ENCODE data around the gene HMMR. TPM values are rescaled to one million over a fixed set of nuclear protein-coding genes. Genes with fewer than 3 reads are reported as not detected.

Gene HMMR
- total and polyA plus RNA-seq, 2 donors (not counting 1 experiment from before 2014, with no cell fraction given): 0.34 to 1.6 TPM

- H3K27me3 Mint-ChIP-seq: no peaks in the 10 kb centered on the region
- ChIA-PET CTCF (interaction anchor here (0.6 to 4.0 kb wide), 4 partner anchors 11 to 999 kb away, joined by 3 to 37 read pairs (median 4); partner anchors contain the start of genes HMMR and NUDCD2), POLR2A (interaction anchor here (0.7 to 4.0 kb wide), 4 partner anchors 32 to 411 kb away, joined by 3 to 40 read pairs (median 3); partner anchors contain the start of genes CCNG1, HMMR and NUDCD2)
- peaks cover 61% of the 10 kb centered on the region for H3K4me1 Mint-ChIP-seq
- H3K27ac Mint-ChIP-seq: peak within 1 kb of the TSS; percentile 98
- DNase-seq: peak; percentile 97
- H3K27ac ChIP-seq (ENCODE audit: low read length in 2 of 2): peak within 1 kb of the TSS; percentile 93 to 95
- H2AFZ ChIP-seq (ENCODE audit: insufficient read depth, low read depth, low read length, poor library complexity, severe bottlenecking): peak within 1 kb of the TSS; percentile 77
- no peaks in the 10 kb centered on the region for H3K27me3 ChIP-seq (replicated peaks in 1 of 4; ENCODE audit: control extremely low read depth in 1 of 4, control insufficient read depth in 3 of 4, insufficient read depth in 4 of 4, low read length in 3 of 4)
- peak; percentile 88 for ATAC-seq (ENCODE audit: low read depth)
- peaks cover 53% of the 10 kb centered on the region for H3K79me2 ChIP-seq (ENCODE audit: control insufficient read depth, insufficient read depth, low read length)
- H3K9me3 ChIP-seq (ENCODE audit: control extremely low read depth in 1 of 3, control insufficient read depth in 2 of 3, insufficient read depth in 1 of 3, low read length in 2 of 3): no peaks in the 10 kb centered on the region
- no peak for TF ChIP-seq EZH2 (IDR thresholded peaks at IDR 0.05; ENCODE audit: borderline replicate concordance, insufficient read depth, low read depth, low read length, poor library complexity, severe bottlenecking)
- peak; percentile 76 for TF ChIP-seq CTCF (IDR thresholded peaks at IDR 0.05)
- no peaks in the 10 kb centered on the region for H4K20me1 ChIP-seq (ENCODE audit: control insufficient read depth, insufficient read depth, low read length, poor library complexity, severe bottlenecking)
- peaks cover 0 to 4% of the 10 kb centered on the region in 2 experiments for H3K36me3 ChIP-seq (replicated peaks in 1 of 2; ENCODE audit: control extremely low read depth in 1 of 2, control insufficient read depth in 1 of 2, extremely low read depth in 1 of 2, insufficient read depth in 2 of 2, low read length in 1 of 2)
- no peaks in the 10 kb centered on the region for H3K9me3 Mint-ChIP-seq (ENCODE audit: insufficient read depth)
- H3K4me1 ChIP-seq (ENCODE audit: control insufficient read depth in 2 of 2, insufficient read depth in 2 of 2, low read length in 2 of 2): peaks cover 47 to 60% of the 10 kb centered on the region in 2 donors
- peak within 1 kb of the TSS; percentile 61 to 99 (median 83) for H3K4me3 ChIP-seq (ENCODE audit: control extremely low read depth in 1 of 5, extremely low read depth in 1 of 5, insufficient read depth in 1 of 5, low read depth in 2 of 5, low read length in 4 of 5)
- H3K4me2 ChIP-seq (replicated peaks; ENCODE audit: low read depth, low read length, poor library complexity, severe bottlenecking): peak within 1 kb of the TSS; percentile 80
- intact Hi-C loops (cut with micrococcal nuclease): loop anchor here (1.0 kb wide), 4 partner anchors 45 to 411 kb away; partner anchors contain the start of genes CCNG1, HMMR and NUDCD2
- H3K4me3 Mint-ChIP-seq: peak within 1 kb of the TSS; percentile 98
- peak within 1 kb of the TSS; percentile 88 for H3K9ac ChIP-seq (ENCODE audit: low read length)
- WGBS (ENCODE audit: insufficient coverage): under 1% methylated on average over 61 of the region's 64 CpGs
Observed at GRCh38 chr5:163505368-163506094, 45.1 kb downstream of the HMMR start, which contains the start of gene MAT2B. Gene MAT2B, plus strand, starts transcription at chr5:163505619. Its CDS starts 68 bp downstream, at chr5:163505687.
